Progenitor cell of endocrine pancreas (in vitro differentiated cells): Measurements from ENCODE around the gene LMTK2. TPM values are rescaled to one million over a fixed set of nuclear protein-coding genes. Genes with fewer than 3 reads are reported as not detected.

Source experiments
- DNase-seq: peaks from one replicate; pipeline ENCODE4 v3.0.0; 2021; ENCODE audit warnings: low spot score; ENCODE audit not compliant: unreplicated experiment
- H3K27ac Mint-ChIP-seq: 2 replicates; pipeline ENCODE4 v1.8.0; 2021; ENCODE audit warnings: mild to moderate bottlenecking, moderate library complexity, mixed read lengths
- H3K27me3 Mint-ChIP-seq: 2 replicates; pipeline ENCODE4 v1.8.0; 2021; ENCODE audit warnings: mixed read lengths
- H3K36me3 Mint-ChIP-seq: 2 replicates; pipeline ENCODE4 v1.8.0; 2022; ENCODE audit warnings: mixed read lengths; ENCODE audit not compliant: insufficient read depth
- H3K4me1 Mint-ChIP-seq: 2 replicates; pipeline ENCODE4 v1.8.0; 2021; ENCODE audit warnings: low read depth, mixed read lengths
- H3K4me3 Mint-ChIP-seq: 2 replicates; pipeline ENCODE4 v1.8.0; 2021; ENCODE audit warnings: low read depth, mild to moderate bottlenecking, moderate library complexity, mixed read lengths
- H3K9me3 Mint-ChIP-seq: 2 replicates; pipeline ENCODE4 v1.8.0; 2021; ENCODE audit warnings: low read depth, mixed read lengths
- CTCF ChIP-seq: fragments of 200-600 bp; sonication (generic); IDR thresholded peaks from one replicate; pipeline ENCODE4 v1.5.0; 2021; ENCODE audit warnings: antibody characterized with exemption, mild to moderate bottlenecking; ENCODE audit not compliant: unreplicated experiment
- total RNA-seq: library from RNA; stranded (reverse); gene quantifications from 2 replicates; pipeline ENCODE4 v1.2.1, GENCODE V29; 2021

The LMTK2 gene
- total RNA-seq, 1 donor from 2014 or later, result 32.3 TPM

GRCh38 chr7:98175260-98175940 lies 68.7 kb downstream of the LMTK2 start:
- TF ChIP-seq CTCF, result no peak
- Mint-ChIP-seq H3K27ac (no peak overlapping the region), H3K4me3 (no peak overlapping the region), H3K27me3 (no peaks in the 10 kb centered on the region), H3K4me1 (peaks cover 24% of the 10 kb centered on the region), H3K36me3 (peaks cover 13% of the 10 kb centered on the region), H3K9me3 (no peaks in the 10 kb centered on the region)
- DNase-seq, result no peak

- no peaks in the 10 kb centered on the region for H3K9me3 Mint-ChIP-seq
- no peak overlapping the region for H3K4me3 Mint-ChIP-seq
- no peak for DNase-seq
- no peak for TF ChIP-seq CTCF
- no peak overlapping the region for H3K27ac Mint-ChIP-seq
- peaks cover 16% of the 10 kb centered on the region for H3K36me3 Mint-ChIP-seq
- no peaks in the 10 kb centered on the region for H3K27me3 Mint-ChIP-seq
- peaks cover 17% of the 10 kb centered on the region for H3K4me1 Mint-ChIP-seq
Observed at GRCh38 chr7:98177553-98177952, 70.9 kb downstream of the LMTK2 start.

- Mint-ChIP-seq H3K27ac (no peak overlapping the region), H3K4me3 (no peak overlapping the region)
Observed at GRCh38 chr7:98178321-98178720, 71.7 kb downstream of the LMTK2 start.

GRCh38 chr7:98178762-98179490 lies 72.3 kb downstream of the LMTK2 start:
- no peak for TF ChIP-seq CTCF
- H3K9me3 Mint-ChIP-seq, result no peaks in the 10 kb centered on the region
- H3K4me1 Mint-ChIP-seq, result peaks cover 11% of the 10 kb centered on the region
- H3K27me3 Mint-ChIP-seq, result no peaks in the 10 kb centered on the region
- H3K27ac Mint-ChIP-seq, result no peak overlapping the region
- peaks cover 17% of the 10 kb centered on the region for H3K36me3 Mint-ChIP-seq
- DNase-seq, result no peak
- H3K4me3 Mint-ChIP-seq, result no peak overlapping the region

More at GRCh38 chr7:98178321-98178720, 71.7 kb downstream of the LMTK2 start:
- Mint-ChIP-seq H3K9me3 (no peaks in the 10 kb centered on the region), H3K27me3 (no peaks in the 10 kb centered on the region), H3K36me3 (peaks cover 17% of the 10 kb centered on the region), H3K4me1 (peaks cover 11% of the 10 kb centered on the region)
- DNase-seq, result no peak
- no peak for TF ChIP-seq CTCF

GRCh38 chr7:98180751-98181150 lies 74.1 kb downstream of the LMTK2 start:
- no peak for DNase-seq
- H3K4me1 Mint-ChIP-seq, result peaks cover 4% of the 10 kb centered on the region
- TF ChIP-seq CTCF, result no peak
- H3K36me3 Mint-ChIP-seq, result peaks cover 10% of the 10 kb centered on the region
- no peak overlapping the region for H3K4me3 Mint-ChIP-seq
- H3K27ac Mint-ChIP-seq, result no peak overlapping the region
- H3K9me3 Mint-ChIP-seq, result no peaks in the 10 kb centered on the region
- no peaks in the 10 kb centered on the region for H3K27me3 Mint-ChIP-seq
